ENCODE measurements around the gene AGAP1. TPM values are rescaled to one million over a fixed set of nuclear protein-coding genes. Genes with fewer than 3 reads are reported as not detected.

Gene AGAP1
- total RNA-seq, 1 experiment from 2014 or later: 25.8 TPM

GRCh38 chr2:236155406-236155805, 661.6 kb downstream of the AGAP1 start:
- H3K79me1 ChIP-seq (ENCODE audit: insufficient read depth, low read depth, low read length, poor library complexity, severe bottlenecking): no peaks in the 10 kb centered on the region
- no peak for DNase-seq
- no peaks in the 10 kb centered on the region for H3K4me1 ChIP-seq (ENCODE audit: insufficient read depth, low read length)
- no peak overlapping the region for H3K27ac ChIP-seq (ENCODE audit: insufficient read length, low read depth, low read length)
- H2AFZ ChIP-seq (ENCODE audit: low read length): no peak overlapping the region
- no peak overlapping the region for H3K4ac ChIP-seq (ENCODE audit: low read depth, low read length)
- no peak overlapping the region for H3K14ac ChIP-seq (ENCODE audit: insufficient read depth, low read length)
- Mint-ChIP-seq H3K27me3 (ENCODE audit: low read depth) (peaks cover 97% of the 10 kb centered on the region), H3K27ac (no peak overlapping the region), H3K4me1 (peaks cover 16% of the 10 kb centered on the region in 2 experiments), H3K4me3 (no peak overlapping the region), H3K36me3 (ENCODE audit: insufficient read depth in 1 of 3, low read depth in 3 of 3) (peaks cover 0 to 8% (median 0%) of the 10 kb centered on the region in 3 experiments; a peak in 2 of 7 replicates), H3K9me3 (peaks cover 19 to 21% of the 10 kb centered on the region in 2 experiments)
- H2BK20ac ChIP-seq (ENCODE audit: low read depth, low read length, poor library complexity, severe bottlenecking): no peak overlapping the region
- no CpG with 5 or more reads among the region's 3 CpGs for WGBS (ENCODE audit: extremely low coverage, insufficient read length, low lambda C conversion rate)
- no peak overlapping the region for H2BK120ac ChIP-seq (ENCODE audit: low read depth, low read length, poor library complexity, severe bottlenecking)
- H3K4me2 ChIP-seq (ENCODE audit: insufficient read depth, insufficient read length, low read length): no peak overlapping the region
- H3K23ac ChIP-seq (ENCODE audit: insufficient read length, low read depth, low read length): no peak overlapping the region
- no peak overlapping the region for H4K5ac ChIP-seq (ENCODE audit: insufficient read length, low read depth, low read length)
- no peak overlapping the region for H4K8ac ChIP-seq (replicated peaks; ENCODE audit: insufficient read length, low read depth, low read length)
- no peak overlapping the region for H2BK15ac ChIP-seq (ENCODE audit: low read depth, low read length)
- peaks cover 20% of the 10 kb centered on the region; the same call in 1 of the 2 replicates for H3K27me3 ChIP-seq (ENCODE audit: insufficient read depth, low read length)
- no peaks in the 10 kb centered on the region for H3K79me2 ChIP-seq (ENCODE audit: insufficient read depth, low read length)
- TF ChIP-seq CTCF (conservative IDR thresholded peaks at IDR 0.05): no peak
- no peak overlapping the region for H4K91ac ChIP-seq (ENCODE audit: insufficient read length, low read depth, low read length)
- no peak overlapping the region for H3K9ac ChIP-seq (ENCODE audit: extremely low read depth, insufficient read length, low read length)
- no peaks in the 10 kb centered on the region for H3K9me3 ChIP-seq (ENCODE audit: control insufficient read depth, low read depth, low read length)
- H3K18ac ChIP-seq (ENCODE audit: insufficient read length, low read depth, low read length): no peak overlapping the region
- H2AK5ac ChIP-seq (ENCODE audit: insufficient read length, low read length): no peak overlapping the region
- H4K20me1 ChIP-seq (ENCODE audit: control insufficient read depth, insufficient read depth, insufficient read length): no peaks in the 10 kb centered on the region
- H3K23me2 ChIP-seq (ENCODE audit: insufficient read length, low read depth, low read length, poor library complexity, severe bottlenecking): peaks cover 6% of the 10 kb centered on the region
- no peak overlapping the region for H3T11ph ChIP-seq (ENCODE audit: low read length)
- H2BK12ac ChIP-seq (ENCODE audit: insufficient read length, low read depth, low read length): no peak overlapping the region
- no peak overlapping the region for H2BK5ac ChIP-seq (ENCODE audit: insufficient read length, low read length)
- no peak overlapping the region for H3K56ac ChIP-seq (ENCODE audit: insufficient read length, low read depth, low read length)

All from H9 (cell line).